HepG2 (cell line): Measurements from ENCODE around the gene FN1. TPM values are rescaled to one million over a fixed set of nuclear protein-coding genes. Genes with fewer than 3 reads are reported as not detected.

Experiments
- ATM ChIP-seq: fragments of 450-650 bp; IDR thresholded peaks from 2 replicates; pipeline ENCODE4 v1.7.1; 2017; ENCODE audit warnings: mild to moderate bottlenecking, borderline replicate concordance
- FOSL1 ChIP-seq: sonication (generic); formaldehyde crosslinking; IDR thresholded peaks from 2 replicates; pipeline ENCODE4 v1.9.0; 2021; ENCODE audit warnings: missing genetic modification reagents, borderline replicate concordance
- HMGA1 ChIP-seq: sonication (generic); formaldehyde crosslinking; conservative IDR thresholded peaks from 2 replicates; pipeline ENCODE4 v1.4.0; 2020; ENCODE audit warnings: missing genetic modification reagents
- HOXA9 ChIP-seq: sonication (generic); formaldehyde crosslinking; IDR thresholded peaks from 2 replicates; pipeline ENCODE4 v1.8.1; 2022; ENCODE audit warnings: missing genetic modification reagents, mild to moderate bottlenecking, moderate library complexity, borderline replicate concordance
- STAT6 ChIP-seq: sonication (generic); formaldehyde crosslinking; IDR thresholded peaks from 2 replicates; pipeline ENCODE4 v1.4.0; 2020; ENCODE audit warnings: missing genetic modification reagents, mild to moderate bottlenecking, borderline replicate concordance
- ZBTB10 ChIP-seq: sonication (generic); formaldehyde crosslinking; IDR thresholded peaks from 2 replicates; pipeline ENCODE4 v1.4.0; 2020; ENCODE audit warnings: missing genetic modification reagents, borderline replicate concordance
- ZBTB8A ChIP-seq: sonication (generic); formaldehyde crosslinking; IDR thresholded peaks from 2 replicates; pipeline ENCODE4 v1.4.0; 2020; ENCODE audit warnings: mild to moderate bottlenecking, low read depth, missing genetic modification reagents, borderline replicate concordance
- ZMYM4 ChIP-seq: sonication (generic); formaldehyde crosslinking; IDR thresholded peaks from 2 replicates; pipeline ENCODE4 v1.8.1; 2023; ENCODE audit warnings: mild to moderate bottlenecking, missing genetic modification reagents
- ZNF407 ChIP-seq: sonication (generic); formaldehyde crosslinking; IDR thresholded peaks from one replicate; pipeline ENCODE4 v1.5.1; 2020; ENCODE audit warnings: mild to moderate bottlenecking, missing genetic modification reagents; ENCODE audit errors: not compliant biosample characterization
- ZNF512B ChIP-seq: sonication (generic); formaldehyde crosslinking; IDR thresholded peaks from 2 replicates; pipeline ENCODE4 v1.5.1; 2020; ENCODE audit warnings: missing genetic modification reagents, mild to moderate bottlenecking, borderline replicate concordance
- ZNF562 ChIP-seq: sonication (generic); formaldehyde crosslinking; IDR thresholded peaks from 2 replicates; pipeline ENCODE4 v1.8.0; 2022; ENCODE audit warnings: missing genetic modification reagents, borderline replicate concordance
- ZNF674 ChIP-seq: sonication (generic); formaldehyde crosslinking; IDR thresholded peaks from 2 replicates; pipeline ENCODE4 v1.5.0; 2020; ENCODE audit warnings: low read depth, mild to moderate bottlenecking, missing genetic modification reagents
- polyA plus RNA-seq, 8 experiments: library from polyadenylated mRNA; depleted of rRNA in 3 of 8; stranded (reverse) in 7 of 8; unstranded in 1 of 8; fragments of >200 nt; fragmentation: Illumina TruSeq in 4 of 8; extraction: Trizol in 4 of 8; gene quantifications; 2 replicates each; pipeline versions ENCODE4 v1.2.1 to v1.2.3, GENCODE V29; 2011 to 2016; ENCODE audit warnings: low read depth in 4 of 8, missing spikeins in 1 of 8, mixed read lengths in 1 of 8; ENCODE audit not compliant: insufficient read depth in 1 of 8
- total RNA-seq, 5 experiments: library from RNA; depleted of rRNA; stranded (reverse); fragments of >200 nt; fragmentation: Illumina TruSeq; extraction: Trizol; gene quantifications; 2 replicates each; pipeline ENCODE4 v1.2.3, GENCODE V29; 2016; ENCODE audit warnings: low read depth in 1 of 5

The FN1 gene
- total and polyA plus RNA-seq, 2 of the 13 experiments (the other 11 are each of a cell fraction or from before 2014, with no cell fraction given) = 1,847 to 6,471 TPM

- TF ChIP-seq STAT6 (CRISPR knock-in tag) (no peak), ZMYM4 (CRISPR knock-in tag) (peak; percentile 52), ZNF512B (CRISPR knock-in tag) (no peak), ZNF674 (CRISPR knock-in tag) (no peak), ZNF562 (no peak), ZBTB10 (no peak), ZNF407 (CRISPR knock-in tag) (no peak), FOSL1 (no peak), ATM (no peak), ZBTB8A (CRISPR knock-in tag) (no peak), HMGA1 (CRISPR knock-in tag) (no peak), HOXA9 (CRISPR knock-in tag) (no peak)
Observed at GRCh38 chr2:215452725-215453124, 16.9 kb upstream of the FN1 start (continued).
